ENCODE data around the gene MTF2.

DNA sequence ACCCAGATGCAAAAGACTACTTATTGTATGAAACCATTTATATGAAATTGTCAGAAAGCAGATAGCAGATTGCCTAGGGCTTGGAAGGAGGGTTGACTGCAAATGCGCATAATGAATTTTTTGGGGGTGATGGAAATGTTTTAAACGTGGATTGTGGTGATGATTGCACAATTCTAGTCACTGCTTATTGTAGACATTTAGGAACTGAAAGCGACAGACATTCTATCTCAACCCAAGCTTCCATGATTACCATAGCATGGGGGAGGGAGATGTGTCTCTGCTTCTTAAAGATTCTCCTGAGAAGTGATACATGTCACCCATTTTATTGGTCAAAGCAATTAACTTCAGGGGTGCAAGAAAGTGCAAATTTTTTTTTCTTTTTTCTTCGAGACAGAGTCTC lies 2.8 kb upstream of the MTF2 start:
- TF ChIP-seq, protein P1, sequence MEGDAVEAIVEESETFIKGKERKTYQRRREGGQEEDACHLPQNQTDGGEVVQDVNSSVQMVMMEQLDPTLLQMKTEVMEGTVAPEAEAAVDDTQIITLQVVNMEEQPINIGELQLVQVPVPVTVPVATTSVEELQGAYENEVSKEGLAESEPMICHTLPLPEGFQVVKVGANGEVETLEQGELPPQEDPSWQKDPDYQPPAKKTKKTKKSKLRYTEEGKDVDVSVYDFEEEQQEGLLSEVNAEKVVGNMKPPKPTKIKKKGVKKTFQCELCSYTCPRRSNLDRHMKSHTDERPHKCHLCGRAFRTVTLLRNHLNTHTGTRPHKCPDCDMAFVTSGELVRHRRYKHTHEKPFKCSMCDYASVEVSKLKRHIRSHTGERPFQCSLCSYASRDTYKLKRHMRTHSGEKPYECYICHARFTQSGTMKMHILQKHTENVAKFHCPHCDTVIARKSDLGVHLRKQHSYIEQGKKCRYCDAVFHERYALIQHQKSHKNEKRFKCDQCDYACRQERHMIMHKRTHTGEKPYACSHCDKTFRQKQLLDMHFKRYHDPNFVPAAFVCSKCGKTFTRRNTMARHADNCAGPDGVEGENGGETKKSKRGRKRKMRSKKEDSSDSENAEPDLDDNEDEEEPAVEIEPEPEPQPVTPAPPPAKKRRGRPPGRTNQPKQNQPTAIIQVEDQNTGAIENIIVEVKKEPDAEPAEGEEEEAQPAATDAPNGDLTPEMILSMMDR (IDR thresholded peaks at IDR 0.05; ENCODE audit: low read depth, low read length) = no peak
- no peak for TF ChIP-seq MYC (IDR thresholded peaks at IDR 0.05; ENCODE audit: low read depth, low read length)
- TF ChIP-seq, protein P2, sequence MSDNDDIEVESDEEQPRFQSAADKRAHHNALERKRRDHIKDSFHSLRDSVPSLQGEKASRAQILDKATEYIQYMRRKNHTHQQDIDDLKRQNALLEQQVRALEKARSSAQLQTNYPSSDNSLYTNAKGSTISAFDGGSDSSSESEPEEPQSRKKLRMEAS (IDR thresholded peaks at IDR 0.05; ENCODE audit: low read depth, low read length) = no peak

Measured in NB4 (cell line).